ENCODE measurements around the gene HELT. TPM values are rescaled to one million over a fixed set of nuclear protein-coding genes. Genes with fewer than 3 reads are reported as not detected.

HELT gene
- total RNA-seq, 1 experiment from 2014 or later, result not detected

GRCh38 chr4:185013417-185014125 lies 4.7 kb upstream of the HELT start:
- H3K27ac ChIP-seq (ENCODE audit: low read length), result no peak overlapping the region
- DNase-seq (no peak), ATAC-seq (no peak)
- no peaks in the 10 kb centered on the region for H3K36me3 ChIP-seq (ENCODE audit: low read depth, low read length)
- no peak overlapping the region for H2AFZ ChIP-seq (ENCODE audit: low read length)
- H3K4me2 ChIP-seq (ENCODE audit: low read length), result no peak overlapping the region
- intact Hi-C loops (cut with micrococcal nuclease), result no loop called here
- no peak for TF ChIP-seq EZH2phosphoT487 (IDR thresholded peaks at IDR 0.05; ENCODE audit: borderline replicate concordance, low read length)
- TF ChIP-seq EZH2 (IDR thresholded peaks at IDR 0.05; ENCODE audit: low read length, unreplicated experiment), result no peak
- no peak for TF ChIP-seq CTCF (conservative IDR thresholded peaks at IDR 0.05; ENCODE audit: low read depth, low read length)
- no peak overlapping the region for H3K9ac ChIP-seq (ENCODE audit: low read length)
- peaks cover 82% of the 10 kb centered on the region for H3K27me3 ChIP-seq (ENCODE audit: low read length)
- no peaks in the 10 kb centered on the region for H4K20me1 ChIP-seq (ENCODE audit: low read length)
- no peaks in the 10 kb centered on the region for H3F3A ChIP-seq (ENCODE audit: low read length, unreplicated experiment)
- H3K9me2 ChIP-seq (replicated peaks; ENCODE audit: low read length), result no peaks in the 10 kb centered on the region
- H3K4me1 ChIP-seq (ENCODE audit: insufficient read depth, low read length), result no peaks in the 10 kb centered on the region
- BruUV-seq (replicated peaks), result no TSS peak
- no peak overlapping the region for H3K4me3 ChIP-seq (ENCODE audit: low read length)
- H3K9me3 ChIP-seq (ENCODE audit: low read length), result no peaks in the 10 kb centered on the region
- no peaks in the 10 kb centered on the region for H3K79me2 ChIP-seq (ENCODE audit: low read length)
- CTCF ChIA-PET, result no interaction called here
- POLR2A ChIA-PET (ENCODE audit: unreplicated experiment), result no interaction called here

GRCh38 chr4:185015108-185015507 lies 3.2 kb upstream of the HELT start:
- Histone ChIP-seq H3K27ac (ENCODE audit: low read length) (no peak overlapping the region), H3F3A (ENCODE audit: low read length, unreplicated experiment) (no peaks in the 10 kb centered on the region), H3K4me2 (ENCODE audit: low read length) (no peak overlapping the region), H3K9me3 (ENCODE audit: low read length) (no peaks in the 10 kb centered on the region), H2AFZ (ENCODE audit: low read length) (no peak overlapping the region), H4K20me1 (ENCODE audit: low read length) (no peaks in the 10 kb centered on the region), H3K79me2 (ENCODE audit: low read length) (no peaks in the 10 kb centered on the region), H3K9me2 (replicated peaks; ENCODE audit: low read length) (no peaks in the 10 kb centered on the region), H3K36me3 (ENCODE audit: low read depth, low read length) (no peaks in the 10 kb centered on the region), H3K4me1 (ENCODE audit: insufficient read depth, low read length) (no peaks in the 10 kb centered on the region), H3K27me3 (ENCODE audit: low read length) (peaks cover 81% of the 10 kb centered on the region), H3K4me3 (ENCODE audit: low read length) (no peak overlapping the region), H3K9ac (ENCODE audit: low read length) (no peak overlapping the region)
- DNase-seq (no peak), ATAC-seq (no peak)
- TF ChIP-seq CTCF (conservative IDR thresholded peaks at IDR 0.05; ENCODE audit: low read depth, low read length) (no peak), EZH2phosphoT487 (IDR thresholded peaks at IDR 0.05; ENCODE audit: borderline replicate concordance, low read length) (no peak), EZH2 (IDR thresholded peaks at IDR 0.05; ENCODE audit: low read length, unreplicated experiment) (no peak)
- BruUV-seq (replicated peaks), result no TSS peak
- CTCF ChIA-PET, result no interaction called here
- POLR2A ChIA-PET (ENCODE audit: unreplicated experiment), result interaction anchor here (0.6 kb wide), 1 partner anchor 128 kb away, joined by 3 read pairs; the partner anchor contains the start of gene SLC25A4
- intact Hi-C loops (cut with micrococcal nuclease), result no loop called here

DNA sequence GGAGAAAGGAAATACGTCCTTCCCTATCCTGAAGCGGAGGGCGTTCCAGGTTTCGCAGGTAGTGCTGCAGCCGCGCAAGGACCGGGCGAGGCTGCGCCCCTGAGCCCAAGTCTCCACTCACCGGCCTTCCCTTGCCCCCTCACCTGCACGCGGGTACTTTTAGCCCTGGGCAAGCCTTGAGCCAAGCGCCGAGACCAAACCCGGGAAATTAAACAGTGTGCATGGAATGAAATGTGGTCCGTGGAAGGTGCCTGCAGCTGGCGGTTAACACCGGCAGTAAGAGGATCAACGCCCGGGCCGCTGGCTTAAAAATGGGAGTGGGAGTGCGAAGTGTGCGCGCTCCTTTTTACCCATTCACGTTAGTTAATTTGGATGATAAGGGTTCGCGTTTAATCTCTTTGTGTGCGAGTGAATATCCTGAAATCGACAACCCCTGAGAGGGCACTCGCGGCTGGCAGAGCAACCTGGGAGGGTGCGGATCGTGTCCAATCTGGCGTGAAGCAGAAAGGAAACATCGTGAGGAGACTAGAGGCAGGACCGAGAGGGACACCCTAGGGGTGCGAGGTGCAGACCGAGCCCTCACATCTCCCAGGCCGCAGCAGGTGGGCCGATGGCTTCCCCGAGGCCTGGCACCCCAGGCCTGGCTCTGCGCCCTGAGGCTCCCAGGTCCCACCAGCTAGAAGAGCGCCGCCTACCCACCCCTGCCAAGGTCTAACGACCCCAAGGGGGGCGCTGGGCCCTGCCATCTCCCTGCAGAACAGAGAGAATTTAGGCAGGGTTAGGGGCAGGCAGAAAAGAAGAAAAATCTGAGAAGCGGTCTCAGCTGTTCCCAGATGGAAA lies 2.0 kb upstream of the HELT start:
- Histone ChIP-seq H3K27ac (ENCODE audit: low read length) (no peak overlapping the region), H3K4me1 (ENCODE audit: insufficient read depth, low read length) (no peaks in the 10 kb centered on the region), H3K9me2 (replicated peaks; ENCODE audit: low read length) (no peaks in the 10 kb centered on the region), H3K4me2 (ENCODE audit: low read length) (no peak overlapping the region), H3K9me3 (ENCODE audit: low read length) (no peaks in the 10 kb centered on the region), H3K27me3 (ENCODE audit: low read length) (peaks cover 84% of the 10 kb centered on the region), H2AFZ (ENCODE audit: low read length) (no peak overlapping the region), H4K20me1 (ENCODE audit: low read length) (no peaks in the 10 kb centered on the region), H3K36me3 (ENCODE audit: low read depth, low read length) (no peaks in the 10 kb centered on the region), H3K9ac (ENCODE audit: low read length) (no peak overlapping the region), H3F3A (ENCODE audit: low read length, unreplicated experiment) (no peaks in the 10 kb centered on the region), H3K79me2 (ENCODE audit: low read length) (no peaks in the 10 kb centered on the region), H3K4me3 (ENCODE audit: low read length) (no peak overlapping the region)
- intact Hi-C loops (cut with micrococcal nuclease), result no loop called here
- DNase-seq (no peak), ATAC-seq (no peak)
- POLR2A ChIA-PET (ENCODE audit: unreplicated experiment), result no interaction called here
- TF ChIP-seq EZH2phosphoT487 (IDR thresholded peaks at IDR 0.05; ENCODE audit: borderline replicate concordance, low read length) (no peak), CTCF (conservative IDR thresholded peaks at IDR 0.05; ENCODE audit: low read depth, low read length) (no peak), EZH2 (IDR thresholded peaks at IDR 0.05; ENCODE audit: low read length, unreplicated experiment) (no peak)
- CTCF ChIA-PET, result no interaction called here
- no TSS peak for BruUV-seq (replicated peaks)
